ENCODE measurements around the gene PPP1R12C.
A peak's percentile ranks its signal among the peaks of the same experiment; 100 is the strongest.
"Not testable (repeated sequence)": the region's sequence is repeated elsewhere in the genome, so short reads cannot be mapped to it uniquely, and the experiment has no call there.

PPP1R12C gene

GRCh38 chr19:55116859-55117662, at the start of gene PPP1R12C:
TSS of gene PPP1R12C (minus strand) at chr19:55117637. CDS start at chr19:55117543, 94 bp downstream.
- DNase-seq (ENCODE audit: low read depth), result no peak

- DNase-seq (ENCODE audit: low read depth), result peak; percentile 51
These were observed 49.3 kb upstream of the PPP1R12C start, which contains the start of gene DNAAF3 for GRCh38 chr19:55166530-55167268. TSS of gene DNAAF3 (minus strand) at chr19:55166613. CDS start at chr19:55166413, 200 bp downstream.

GRCh38 chr19:55165952-55166529, 48.6 kb upstream of the PPP1R12C start:
- no peak for DNase-seq (ENCODE audit: low read depth)

- no peak for DNase-seq (ENCODE audit: low read depth)
These were observed 44.3 kb upstream of the PPP1R12C start for GRCh38 chr19:55161571-55162322.

GRCh38 chr19:55160986-55161365, 43.5 kb upstream of the PPP1R12C start:
- DNase-seq (ENCODE audit: low read depth), result no peak

GRCh38 chr19:55160128-55160985, 42.9 kb upstream of the PPP1R12C start:
- peak; percentile 79 for DNase-seq (ENCODE audit: low read depth)

DNA sequence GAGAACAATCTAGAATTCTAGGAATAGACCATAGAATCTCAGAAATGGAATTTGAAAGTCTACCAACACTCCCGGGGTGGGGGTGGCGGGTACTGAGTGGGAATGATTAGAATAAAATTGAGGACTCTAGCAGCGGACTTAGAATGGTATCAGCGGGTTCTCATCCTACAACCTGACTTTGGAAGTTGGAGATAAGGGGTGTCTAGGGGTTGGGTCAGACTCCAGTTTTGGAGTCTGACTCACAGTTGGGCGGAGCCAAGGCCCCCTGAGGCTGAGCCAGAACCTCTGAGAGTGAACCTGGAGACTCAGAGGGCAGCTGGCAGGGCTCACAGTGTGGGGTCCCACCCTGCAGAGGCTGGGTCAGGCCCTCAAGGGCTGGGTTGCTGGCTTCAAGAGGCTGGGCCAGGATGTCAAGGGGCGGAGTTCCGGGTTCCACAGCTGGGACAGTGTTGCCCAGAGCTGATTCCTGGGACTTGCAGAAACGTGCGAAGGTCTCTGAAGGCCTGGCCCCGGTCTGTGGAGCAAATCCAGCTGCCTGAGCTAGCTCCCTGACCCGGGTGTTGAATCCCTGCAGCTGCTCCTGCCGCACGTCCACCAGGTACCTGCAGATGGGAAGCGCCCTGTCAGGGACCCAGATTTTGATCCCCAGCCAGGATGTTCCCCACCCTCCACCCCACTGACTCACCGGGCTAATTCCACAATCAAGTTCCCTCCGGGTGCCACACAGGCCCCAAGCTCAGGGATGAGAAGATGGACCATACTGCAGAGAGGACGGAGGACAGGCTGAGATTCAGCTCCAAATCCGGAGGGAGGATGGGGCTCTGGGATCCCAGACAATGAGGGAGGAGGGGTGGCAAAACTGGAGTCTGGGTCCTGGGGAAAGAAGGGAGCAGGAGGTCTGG, 41.7 kb upstream of the PPP1R12C start:
- no peak for DNase-seq (ENCODE audit: low read depth)

- no peak for DNase-seq (ENCODE audit: low read depth)
These were observed 41.0 kb upstream of the PPP1R12C start for GRCh38 chr19:55158423-55158822.

DNA sequence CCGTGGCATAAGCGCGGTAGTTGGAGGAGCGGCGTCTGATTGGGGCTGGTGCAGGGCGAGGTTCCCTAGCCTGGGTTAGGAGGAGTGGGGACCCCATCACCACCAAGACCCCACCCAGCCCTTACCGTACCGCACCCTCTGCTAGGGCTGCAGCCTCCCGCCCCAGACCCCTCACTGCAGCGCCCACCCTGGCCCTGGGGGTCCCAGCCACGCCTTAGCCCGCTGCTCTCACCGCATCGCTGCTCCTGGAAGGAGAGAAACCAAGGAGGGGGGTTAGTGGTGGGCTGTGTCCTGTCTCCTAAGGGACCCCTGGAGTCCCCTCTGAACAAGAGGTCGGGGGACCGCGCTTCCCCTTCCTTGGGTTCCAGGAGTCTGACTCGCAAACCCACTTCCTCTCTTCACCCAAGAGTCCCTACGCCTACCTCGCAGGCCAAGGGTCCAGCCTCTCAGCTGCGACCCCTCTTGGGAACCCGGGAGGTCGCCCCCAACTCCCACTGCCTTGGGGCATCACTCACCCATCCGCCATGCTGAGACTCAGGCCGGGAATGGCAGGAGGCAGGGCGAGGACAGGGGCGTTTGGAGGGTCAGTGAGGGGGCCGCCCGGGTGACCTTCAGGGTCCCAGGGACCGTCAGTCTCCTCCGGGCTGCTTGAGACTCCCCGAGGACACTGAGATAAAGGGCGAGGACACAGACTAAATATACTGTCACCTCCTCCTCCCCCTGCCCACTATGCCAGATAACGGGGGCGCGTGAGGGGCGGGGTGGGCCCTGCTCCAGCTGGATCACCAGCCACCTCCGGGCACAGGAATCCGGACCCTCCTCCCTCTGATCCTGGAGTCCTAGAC, 39.8 kb upstream of the PPP1R12C start, which contains the start of gene TNNI3:
TNNI3 (minus strand) TSS at position 669 of the 845 bp plus-strand sequence; CDS start at position 526, 143 bp downstream.
- no peak for DNase-seq (ENCODE audit: low read depth)

DNA sequence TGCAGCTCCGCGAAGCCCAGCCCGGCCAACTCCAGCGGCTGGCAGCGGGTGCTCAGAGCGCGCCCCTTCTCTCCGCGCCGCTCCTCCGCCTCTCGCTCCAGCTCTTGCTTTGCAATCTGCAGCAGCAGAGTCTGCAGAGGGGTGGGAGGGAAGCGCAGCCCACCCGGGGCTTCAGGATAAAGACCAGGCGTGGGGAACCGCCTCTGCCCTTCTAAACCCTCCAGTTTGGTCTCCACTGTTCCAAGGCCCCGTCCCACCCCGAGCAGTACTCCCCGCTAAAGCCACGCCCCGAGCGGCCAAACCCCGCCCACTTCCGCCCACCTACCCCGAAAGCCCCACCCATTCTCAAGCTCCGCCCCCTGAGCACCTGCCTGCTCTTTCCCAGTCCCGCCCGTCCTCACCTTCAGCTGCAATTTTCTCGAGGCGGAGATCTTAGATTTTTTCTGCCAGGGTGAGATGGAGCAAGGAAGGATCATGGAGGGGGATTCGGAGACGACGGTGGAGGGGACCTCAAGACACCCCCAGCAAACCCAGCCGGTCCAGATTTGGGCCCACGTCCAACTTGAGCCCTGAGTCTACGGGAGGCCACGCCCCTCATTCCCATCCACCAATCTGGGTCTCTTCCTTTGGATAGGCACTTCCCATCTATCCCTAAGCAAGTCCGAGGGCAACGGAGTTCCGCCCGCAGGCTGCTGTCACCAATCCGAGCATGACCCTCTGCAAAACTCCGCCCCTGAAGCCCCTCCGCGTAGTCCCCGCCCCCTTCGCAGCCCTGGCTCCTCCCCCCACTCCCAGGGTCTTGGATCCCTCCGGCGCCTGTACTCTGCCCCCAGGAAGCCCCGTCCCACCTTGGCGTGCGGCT, 39.0 kb upstream of the PPP1R12C start:
- peak; percentile 31 for DNase-seq (ENCODE audit: low read depth)

DNA sequence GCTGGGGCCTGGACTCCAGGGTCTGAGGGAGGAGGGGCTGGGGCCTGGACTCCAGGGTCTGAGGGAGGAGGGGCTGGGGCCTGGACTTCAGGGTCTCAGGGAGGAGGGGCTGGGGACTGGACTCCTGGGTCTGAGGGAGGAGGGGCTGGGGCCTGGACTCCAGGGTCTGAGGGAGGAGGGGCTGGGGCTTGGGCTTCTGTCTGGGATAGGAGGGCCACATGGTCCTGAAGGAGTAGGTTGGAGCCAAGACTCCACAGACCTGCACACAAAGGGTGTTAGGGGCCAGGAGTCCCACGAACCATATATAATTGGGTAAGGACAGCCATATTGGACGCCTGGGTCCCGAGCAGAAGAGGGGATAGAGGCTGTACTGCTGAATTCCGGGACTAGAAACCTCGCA, 38.3 kb upstream of the PPP1R12C start:
- DNase-seq (ENCODE audit: low read depth), result not testable (repeated sequence)

GRCh38 chr19:55153652-55154264, 36.3 kb upstream of the PPP1R12C start:
- no peak for DNase-seq (ENCODE audit: low read depth)

DNA sequence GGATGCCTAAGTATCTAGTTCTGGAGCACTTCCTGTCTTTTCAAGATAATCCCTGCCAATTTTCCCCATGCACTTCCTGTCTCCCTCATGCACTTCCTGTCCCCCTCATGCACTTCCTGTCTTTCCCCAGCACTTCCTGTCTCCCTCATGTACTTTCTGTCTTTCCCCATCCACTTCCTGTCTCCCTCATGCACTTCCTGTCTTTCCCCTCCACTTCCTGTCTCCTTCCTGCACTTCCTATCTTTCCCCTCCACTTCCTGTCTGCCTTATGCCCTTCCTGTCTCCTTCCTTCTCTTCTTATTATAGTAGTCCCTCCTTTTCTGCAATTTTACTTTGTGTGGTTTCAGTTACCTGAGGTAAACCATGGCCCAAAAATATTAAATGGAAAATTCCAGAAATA, 34.6 kb upstream of the PPP1R12C start:
- no peak for DNase-seq (ENCODE audit: low read depth)

DNA sequence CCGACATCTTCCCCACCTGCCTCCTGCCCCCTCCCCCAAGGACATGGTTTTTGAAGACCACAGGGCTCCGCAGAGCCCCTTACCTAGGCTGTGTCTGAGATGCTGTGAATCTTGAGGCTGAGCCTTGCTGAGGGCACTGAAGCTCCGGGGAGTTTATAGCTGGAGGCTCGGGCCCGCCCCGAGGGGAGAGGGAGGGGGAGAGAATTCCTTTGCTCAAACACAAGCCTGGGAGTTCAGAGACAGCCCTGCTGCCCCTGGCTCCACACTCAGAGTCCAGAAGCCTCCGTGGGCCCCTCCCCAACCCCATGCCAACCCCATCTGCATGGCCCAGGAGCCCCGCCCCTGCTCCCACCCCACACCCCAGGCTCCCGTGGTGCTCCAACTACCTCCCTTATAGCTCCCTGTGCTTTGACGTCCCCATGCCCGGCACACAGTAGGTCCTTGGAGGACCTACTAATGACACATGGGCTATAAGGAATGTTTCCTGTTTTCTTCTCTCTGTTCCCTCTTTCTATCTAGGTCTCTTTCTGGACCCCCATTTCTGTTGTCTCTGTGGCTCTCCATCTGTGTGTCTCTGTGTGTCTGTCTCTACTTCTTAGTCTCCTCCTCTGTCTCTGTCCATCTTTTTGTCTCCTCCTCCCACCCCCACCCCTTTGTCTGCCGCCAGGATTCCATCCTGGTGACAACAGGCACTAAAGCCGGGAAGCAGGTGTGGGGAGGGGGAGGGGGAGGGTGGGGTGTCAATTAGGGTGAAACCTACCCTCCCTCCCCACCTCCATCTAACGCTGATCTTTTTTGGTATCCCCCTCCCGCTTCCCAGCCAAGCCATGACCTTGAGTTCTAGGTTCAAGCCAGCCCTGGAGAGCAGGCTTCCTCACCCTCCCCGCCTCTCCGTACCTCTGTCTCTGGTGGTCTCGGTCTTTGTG, 31.9 kb upstream of the PPP1R12C start, which contains the start of gene TNNT1:
TNNT1 (minus strand) TSS at position 129 of the 926 bp plus-strand sequence. CDS start 2,049 bp downstream, outside the sequence.
- DNase-seq (ENCODE audit: low read depth), result no peak

DNA sequence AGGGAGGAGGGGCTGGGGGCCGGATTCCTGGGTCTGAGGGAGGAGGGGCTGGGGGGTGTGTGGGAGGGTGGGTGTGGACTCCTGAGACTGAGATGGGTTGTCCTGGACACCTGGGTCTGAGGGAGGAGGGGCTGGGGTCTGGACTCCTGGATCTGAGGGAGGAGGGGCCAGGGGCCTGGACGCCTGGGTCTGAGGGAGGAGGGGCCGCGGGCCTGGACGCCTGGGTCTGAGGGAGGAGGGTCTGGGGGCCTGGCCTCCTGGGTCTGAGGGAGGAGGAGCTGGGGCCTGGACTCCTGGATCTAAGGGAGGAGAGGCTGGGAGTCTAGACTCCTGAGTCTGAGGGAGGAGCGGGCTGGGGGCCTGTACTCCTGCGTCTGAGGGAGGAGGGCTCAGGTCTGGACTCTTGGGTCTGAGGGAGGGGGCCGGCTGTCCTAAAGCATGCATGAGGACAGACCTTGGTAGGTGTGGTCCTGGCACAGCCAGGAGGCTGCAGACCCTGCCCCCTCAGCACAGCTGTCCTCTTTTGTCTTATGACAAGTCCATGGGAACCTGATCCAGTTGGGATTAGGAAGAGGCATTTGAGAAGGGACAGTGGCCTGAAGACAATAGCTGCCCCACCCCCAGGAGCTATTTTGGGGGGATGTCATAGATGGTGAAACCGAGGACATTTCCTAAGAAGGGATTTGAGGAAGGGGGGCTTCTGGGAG, 30.3 kb upstream of the PPP1R12C start:
- DNase-seq (ENCODE audit: low read depth), result no peak

Measured in activated T-cell treated with anti-CD3 and anti-CD28 coated beads for 1 hour (primary cell).